Measurements from ENCODE around the gene PDP2.
"Not testable (repeated sequence)": the region's sequence is repeated elsewhere in the genome, so short reads cannot be mapped to it uniquely, and the experiment has no call there.

Gene PDP2

GRCh38 chr16:66932076-66932475 is 51.8 kb downstream of the PDP2 start:
- ChIA-PET POLR2A (interaction anchor here (0.6 kb wide), 1 partner anchor 73 kb away, joined by 3 read pairs; no protein-coding TSS in a partner anchor), CTCF (interaction anchor here (0.7 to 4.3 kb wide), 6 partner anchors 11 to 38 kb away, joined by 3 to 42 read pairs (median 6); partner anchors contain the start of gene CDH16)
- no peak for DNase-seq
- H3K36me3 ChIP-seq (ENCODE audit: control insufficient read depth in 4 of 4, insufficient read depth in 4 of 4, low read length in 3 of 4): peaks cover 0 to 13% (median 3%) of the 10 kb centered on the region in 4 experiments
- H3K27me3 ChIP-seq (replicated peaks in 2 of 5; ENCODE audit: control insufficient read depth in 4 of 5, insufficient read depth in 5 of 5, low read length in 4 of 5): peaks cover 0 to 3% (median 2%) of the 10 kb centered on the region in 5 experiments
- H3K4me3 ChIP-seq (ENCODE audit: control insufficient read depth in 1 of 7, extremely low read depth in 1 of 7, insufficient read depth in 4 of 7, low read depth in 2 of 7, low read length in 6 of 7): no peak overlapping the region
- H3K9me3 ChIP-seq (ENCODE audit: control extremely low read depth in 1 of 5, control insufficient read depth in 4 of 5, insufficient read depth in 2 of 5, low read depth in 1 of 5, low read length in 4 of 5): no peaks in the 10 kb centered on the region
- no peak overlapping the region for H3K27ac ChIP-seq (ENCODE audit: insufficient read depth in 1 of 2, low read depth in 1 of 2, low read length in 2 of 2, poor library complexity in 1 of 2, severe bottlenecking in 2 of 2)
- peaks cover 3 to 33% (median 27%) of the 10 kb centered on the region in 4 experiments for H3K4me1 ChIP-seq (ENCODE audit: control extremely low read depth in 1 of 4, control insufficient read depth in 4 of 4, insufficient read depth in 4 of 4, low read length in 3 of 4)
- WGBS (ENCODE audit: insufficient coverage): 95% methylated on average over 3 of the region's 4 CpGs

- no peaks in the 10 kb centered on the region for H3K9me3 ChIP-seq (ENCODE audit: control extremely low read depth in 1 of 5, control insufficient read depth in 4 of 5, insufficient read depth in 2 of 5, low read depth in 1 of 5, low read length in 4 of 5)
- no peaks in the 10 kb centered on the region for H3K27me3 ChIP-seq (replicated peaks in 2 of 5; ENCODE audit: control insufficient read depth in 4 of 5, insufficient read depth in 5 of 5, low read length in 4 of 5)
- peak overlapping the region; percentile 92 to 93 for H3K27ac ChIP-seq (ENCODE audit: insufficient read depth in 1 of 2, low read depth in 1 of 2, low read length in 2 of 2, poor library complexity in 1 of 2, severe bottlenecking in 2 of 2)
- no peak for DNase-seq
- H3K36me3 ChIP-seq (ENCODE audit: control insufficient read depth in 4 of 4, insufficient read depth in 4 of 4, low read length in 3 of 4): peaks cover 3 to 26% (median 17%) of the 10 kb centered on the region in 4 experiments
- peaks cover 3 to 30% (median 25%) of the 10 kb centered on the region in 4 experiments for H3K4me1 ChIP-seq (ENCODE audit: control extremely low read depth in 1 of 4, control insufficient read depth in 4 of 4, insufficient read depth in 4 of 4, low read length in 3 of 4)
- ChIA-PET CTCF (interaction anchor here (1.2 to 4.3 kb wide), 5 partner anchors 9 to 40 kb away, joined by 4 to 42 read pairs (median 6); no protein-coding TSS in a partner anchor), POLR2A (interaction anchor here (0.5 kb wide), 1 partner anchor 776 kb away, joined by 3 read pairs; no protein-coding TSS in a partner anchor)
- 4% methylated on average over 12 of the region's 12 CpGs for WGBS (ENCODE audit: insufficient coverage)
- H3K4me3 ChIP-seq (ENCODE audit: control insufficient read depth in 1 of 7, extremely low read depth in 1 of 7, insufficient read depth in 4 of 7, low read depth in 2 of 7, low read length in 6 of 7): peak overlapping the region; percentile 76 to 98 (median 92)
These were observed 53.4 kb downstream of the PDP2 start for GRCh38 chr16:66933776-66934137.

DNA sequence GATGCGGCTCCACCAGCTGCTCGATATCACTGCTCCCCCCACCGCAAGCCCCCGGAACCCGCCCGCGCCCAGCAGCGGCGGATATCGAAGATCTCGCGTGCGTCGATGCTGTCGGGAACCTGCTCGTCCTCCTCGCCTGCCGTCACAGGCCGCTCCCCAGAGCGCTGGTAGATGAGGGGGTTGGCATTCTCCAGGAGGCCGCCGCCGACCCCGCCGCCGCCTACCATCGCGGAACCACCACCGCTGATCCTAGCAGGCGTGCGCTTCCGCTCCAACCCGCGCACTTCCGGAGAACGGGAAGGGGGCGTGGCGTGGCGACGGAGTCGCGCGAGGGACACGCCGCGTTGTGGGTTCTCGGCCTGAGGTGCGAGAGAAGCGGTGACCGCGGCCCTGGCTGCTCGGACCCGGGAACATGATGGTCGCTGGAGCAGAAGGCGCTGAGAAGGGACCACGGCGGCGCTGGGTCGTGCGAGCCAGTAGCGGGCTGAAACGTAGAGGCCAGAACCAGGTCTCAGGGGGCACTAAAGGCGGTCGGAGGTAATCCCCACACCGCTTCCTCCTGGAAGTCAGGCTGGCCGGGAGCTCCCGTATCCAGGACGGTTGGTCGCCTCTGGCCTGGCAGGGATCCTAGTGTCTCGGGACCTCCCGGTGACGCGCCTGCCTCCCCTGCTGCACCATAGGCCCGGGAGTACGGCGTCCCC is 54.0 kb downstream of the PDP2 start, which contains the start of gene CIAO2B:
Gene CIAO2B (minus strand): TSS at position 265 of the 701 bp plus-strand sequence. CDS start 38 bp downstream, at position 227.
- DNase-seq: peak; percentile 87 to 93 (median 89)
- H3K4me1 ChIP-seq (ENCODE audit: control extremely low read depth in 1 of 4, control insufficient read depth in 4 of 4, insufficient read depth in 4 of 4, low read length in 3 of 4): peaks cover 3 to 30% (median 25%) of the 10 kb centered on the region in 4 experiments
- no peaks in the 10 kb centered on the region for H3K9me3 ChIP-seq (ENCODE audit: control extremely low read depth in 1 of 5, control insufficient read depth in 4 of 5, insufficient read depth in 2 of 5, low read depth in 1 of 5, low read length in 4 of 5)
- peak within 1 kb of the TSS; percentile 76 to 98 (median 92) for H3K4me3 ChIP-seq (ENCODE audit: control insufficient read depth in 1 of 7, extremely low read depth in 1 of 7, insufficient read depth in 4 of 7, low read depth in 2 of 7, low read length in 6 of 7)
- ChIA-PET CTCF (interaction anchor here (1.2 to 1.9 kb wide), 3 partner anchors 9 to 36 kb away, joined by 4 to 8 read pairs (median 6); no protein-coding TSS in a partner anchor), POLR2A (interaction anchor here (0.5 kb wide), 1 partner anchor 775 kb away, joined by 3 read pairs; no protein-coding TSS in a partner anchor)
- H3K27ac ChIP-seq (ENCODE audit: insufficient read depth in 1 of 2, low read depth in 1 of 2, low read length in 2 of 2, poor library complexity in 1 of 2, severe bottlenecking in 2 of 2): peak within 1 kb of the TSS; percentile 92 to 93
- under 1% methylated on average over 69 of the region's 76 CpGs for WGBS (ENCODE audit: insufficient coverage)
- no peaks in the 10 kb centered on the region for H3K27me3 ChIP-seq (replicated peaks in 2 of 5; ENCODE audit: control insufficient read depth in 4 of 5, insufficient read depth in 5 of 5, low read length in 4 of 5)
- H3K36me3 ChIP-seq (ENCODE audit: control insufficient read depth in 4 of 4, insufficient read depth in 4 of 4, low read length in 3 of 4): peaks cover 6 to 32% (median 20%) of the 10 kb centered on the region in 4 experiments

GRCh38 chr16:66934839-66935313 is 54.6 kb downstream of the PDP2 start:
- peaks cover 3 to 30% (median 25%) of the 10 kb centered on the region in 4 experiments for H3K4me1 ChIP-seq (ENCODE audit: control extremely low read depth in 1 of 4, control insufficient read depth in 4 of 4, insufficient read depth in 4 of 4, low read length in 3 of 4)
- POLR2A ChIA-PET; H3K27me3 ChIP-seq (replicated peaks in 2 of 5; ENCODE audit: control insufficient read depth in 4 of 5, insufficient read depth in 5 of 5, low read length in 4 of 5); H3K9me3 ChIP-seq (ENCODE audit: control extremely low read depth in 1 of 5, control insufficient read depth in 4 of 5, insufficient read depth in 2 of 5, low read depth in 1 of 5, low read length in 4 of 5); DNase-seq: not testable (repeated sequence)
- CTCF ChIA-PET: interaction anchor here (1.9 kb wide), 1 partner anchor 8 kb away, joined by 8 read pairs; no protein-coding TSS in a partner anchor
- H3K4me3 ChIP-seq (ENCODE audit: control insufficient read depth in 1 of 7, extremely low read depth in 1 of 7, insufficient read depth in 4 of 7, low read depth in 2 of 7, low read length in 6 of 7): peak overlapping the region; percentile 76 to 98 (median 92)
- H3K36me3 ChIP-seq (ENCODE audit: control insufficient read depth in 4 of 4, insufficient read depth in 4 of 4, low read length in 3 of 4): peaks cover 6 to 38% (median 24%) of the 10 kb centered on the region in 4 experiments
- H3K27ac ChIP-seq (ENCODE audit: insufficient read depth in 1 of 2, low read depth in 1 of 2, low read length in 2 of 2, poor library complexity in 1 of 2, severe bottlenecking in 2 of 2): peak overlapping the region; percentile 92 to 93
- 0% methylated on average over 5 of the region's 24 CpGs for WGBS (ENCODE audit: insufficient coverage)

GRCh38 chr16:66935314-66936011 is 55.1 kb downstream of the PDP2 start, which contains the start of gene CES2:
CES2 (plus strand) TSS chr16:66935516; CDS start chr16:66935636, 120 bp downstream.
- H3K27me3 ChIP-seq (replicated peaks in 2 of 5; ENCODE audit: control insufficient read depth in 4 of 5, insufficient read depth in 5 of 5, low read length in 4 of 5): no peaks in the 10 kb centered on the region
- POLR2A ChIA-PET: no interaction called here
- peak within 1 kb of the TSS; percentile 76 to 98 (median 92) for H3K4me3 ChIP-seq (ENCODE audit: control insufficient read depth in 1 of 7, extremely low read depth in 1 of 7, insufficient read depth in 4 of 7, low read depth in 2 of 7, low read length in 6 of 7)
- H3K9me3 ChIP-seq (ENCODE audit: control extremely low read depth in 1 of 5, control insufficient read depth in 4 of 5, insufficient read depth in 2 of 5, low read depth in 1 of 5, low read length in 4 of 5): no peaks in the 10 kb centered on the region
- WGBS (ENCODE audit: insufficient coverage): 73% methylated on average over 28 of the region's 44 CpGs
- H3K4me1 ChIP-seq (ENCODE audit: control extremely low read depth in 1 of 4, control insufficient read depth in 4 of 4, insufficient read depth in 4 of 4, low read length in 3 of 4): peaks cover 3 to 30% (median 25%) of the 10 kb centered on the region in 4 experiments
- CTCF ChIA-PET: interaction anchor here (1.9 kb wide), 1 partner anchor 8 kb away, joined by 8 read pairs; no protein-coding TSS in a partner anchor
- peaks cover 8 to 43% (median 30%) of the 10 kb centered on the region in 4 experiments for H3K36me3 ChIP-seq (ENCODE audit: control insufficient read depth in 4 of 4, insufficient read depth in 4 of 4, low read length in 3 of 4)
- DNase-seq: no peak
- H3K27ac ChIP-seq (ENCODE audit: insufficient read depth in 1 of 2, low read depth in 1 of 2, low read length in 2 of 2, poor library complexity in 1 of 2, severe bottlenecking in 2 of 2): peak within 1 kb of the TSS; percentile 92 to 93

- Histone ChIP-seq H3K4me1 (ENCODE audit: control extremely low read depth in 1 of 4, control insufficient read depth in 4 of 4, insufficient read depth in 4 of 4, low read length in 3 of 4) (peaks cover 3 to 30% (median 25%) of the 10 kb centered on the region in 4 experiments), H3K27ac (ENCODE audit: insufficient read depth in 1 of 2, low read depth in 1 of 2, low read length in 2 of 2, poor library complexity in 1 of 2, severe bottlenecking in 2 of 2) (no peak overlapping the region), H3K36me3 (ENCODE audit: control insufficient read depth in 4 of 4, insufficient read depth in 4 of 4, low read length in 3 of 4) (peaks cover 14 to 52% (median 40%) of the 10 kb centered on the region in 4 experiments), H3K9me3 (ENCODE audit: control extremely low read depth in 1 of 5, control insufficient read depth in 4 of 5, insufficient read depth in 2 of 5, low read depth in 1 of 5, low read length in 4 of 5) (no peaks in the 10 kb centered on the region), H3K27me3 (replicated peaks in 2 of 5; ENCODE audit: control insufficient read depth in 4 of 5, insufficient read depth in 5 of 5, low read length in 4 of 5) (no peaks in the 10 kb centered on the region), H3K4me3 (ENCODE audit: control insufficient read depth in 1 of 7, extremely low read depth in 1 of 7, insufficient read depth in 4 of 7, low read depth in 2 of 7, low read length in 6 of 7) (no peak overlapping the region)
- WGBS (ENCODE audit: insufficient coverage): 97% methylated on average over 6 of the region's 6 CpGs
- POLR2A ChIA-PET: no interaction called here
- CTCF ChIA-PET: interaction anchor here (1.0 to 1.3 kb wide), 3 partner anchors 10 to 41 kb away, joined by 3 to 6 read pairs (median 3); no protein-coding TSS in a partner anchor
- DNase-seq: no peak
These were observed 56.1 kb downstream of the PDP2 start for GRCh38 chr16:66936462-66936861.

Measured in common myeloid progenitor, CD34-positive (primary cell).